Panc1 (cell line): ENCODE results near the gene BTBD19.
"Not testable (repeated sequence)": the region's sequence is repeated elsewhere in the genome, so short reads cannot be mapped to it uniquely, and the experiment has no call there.

Experiments used
- POLR2AphosphoS5 ChIP-seq: IDR thresholded peaks from 2 replicates; pipeline ENCODE4 v1.6.1; 2012; ENCODE audit warnings: mild to moderate bottlenecking, low read depth, low read length, moderate library complexity
- SIN3A ChIP-seq: IDR thresholded peaks from 2 replicates; pipeline ENCODE4 v1.6.1; 2012; ENCODE audit warnings: low read depth, mild to moderate bottlenecking, low read length, moderate library complexity, borderline replicate concordance; ENCODE audit not compliant: insufficient read depth
- TCF7L2 ChIP-seq: IDR thresholded peaks from 2 replicates; pipeline ENCODE4 v1.6.1; 2011; ENCODE audit warnings: mild to moderate bottlenecking, low read depth, low read length, inconsistent platforms
- TF ChIP-seq, protein P1 (sequence below): fragments of 450-650 bp; IDR thresholded peaks from 2 replicates; pipeline ENCODE4 v1.5.1; 2017; ENCODE audit warnings: mild to moderate bottlenecking

DNA sequence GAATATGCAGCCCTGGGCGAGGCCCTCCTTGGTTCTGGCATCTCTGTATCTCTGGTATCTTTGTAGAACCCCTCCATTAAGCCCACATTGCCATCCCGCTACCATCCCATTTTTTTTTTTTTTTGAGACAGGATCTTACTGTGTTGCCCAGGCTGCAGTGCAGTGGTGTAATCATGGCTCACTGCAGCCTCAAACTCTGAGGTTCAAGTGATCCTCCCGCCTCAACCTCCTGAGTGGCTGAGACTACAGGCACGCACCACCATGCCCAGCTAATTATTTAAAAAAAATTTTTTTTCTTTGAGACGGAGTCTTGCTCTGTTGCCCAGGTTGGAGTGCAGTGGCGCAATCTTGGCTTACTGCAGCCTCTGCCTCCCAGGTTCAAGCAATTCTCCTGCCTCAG lies 16.1 kb downstream of the BTBD19 start:
- not testable (repeated sequence) for TF ChIP-seq SIN3A, POLR2AphosphoS5, TCF7L2
- TF ChIP-seq, protein P1, sequence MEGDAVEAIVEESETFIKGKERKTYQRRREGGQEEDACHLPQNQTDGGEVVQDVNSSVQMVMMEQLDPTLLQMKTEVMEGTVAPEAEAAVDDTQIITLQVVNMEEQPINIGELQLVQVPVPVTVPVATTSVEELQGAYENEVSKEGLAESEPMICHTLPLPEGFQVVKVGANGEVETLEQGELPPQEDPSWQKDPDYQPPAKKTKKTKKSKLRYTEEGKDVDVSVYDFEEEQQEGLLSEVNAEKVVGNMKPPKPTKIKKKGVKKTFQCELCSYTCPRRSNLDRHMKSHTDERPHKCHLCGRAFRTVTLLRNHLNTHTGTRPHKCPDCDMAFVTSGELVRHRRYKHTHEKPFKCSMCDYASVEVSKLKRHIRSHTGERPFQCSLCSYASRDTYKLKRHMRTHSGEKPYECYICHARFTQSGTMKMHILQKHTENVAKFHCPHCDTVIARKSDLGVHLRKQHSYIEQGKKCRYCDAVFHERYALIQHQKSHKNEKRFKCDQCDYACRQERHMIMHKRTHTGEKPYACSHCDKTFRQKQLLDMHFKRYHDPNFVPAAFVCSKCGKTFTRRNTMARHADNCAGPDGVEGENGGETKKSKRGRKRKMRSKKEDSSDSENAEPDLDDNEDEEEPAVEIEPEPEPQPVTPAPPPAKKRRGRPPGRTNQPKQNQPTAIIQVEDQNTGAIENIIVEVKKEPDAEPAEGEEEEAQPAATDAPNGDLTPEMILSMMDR: not testable (repeated sequence)
